DOHH2 (cell line): ENCODE results near the gene FANCC.

Experiments used
- EZH2phosphoT487 ChIP-seq: fragments of 200-600 bp; sonication (generic); IDR thresholded peaks from 2 replicates; pipeline ENCODE4 v1.6.1; 2017; ENCODE audit warnings: borderline replicate concordance, mild to moderate bottlenecking, antibody characterized with exemption, low read length, moderate library complexity, mixed read lengths
- TF ChIP-seq, protein P1 (sequence below): fragments of 200-600 bp; sonication (generic); IDR thresholded peaks from one replicate; pipeline ENCODE4 v1.5.1; 2014; ENCODE audit warnings: antibody characterized with exemption, mild to moderate bottlenecking, low read depth, low read length; ENCODE audit not compliant: poor library complexity, severe bottlenecking

DNA sequence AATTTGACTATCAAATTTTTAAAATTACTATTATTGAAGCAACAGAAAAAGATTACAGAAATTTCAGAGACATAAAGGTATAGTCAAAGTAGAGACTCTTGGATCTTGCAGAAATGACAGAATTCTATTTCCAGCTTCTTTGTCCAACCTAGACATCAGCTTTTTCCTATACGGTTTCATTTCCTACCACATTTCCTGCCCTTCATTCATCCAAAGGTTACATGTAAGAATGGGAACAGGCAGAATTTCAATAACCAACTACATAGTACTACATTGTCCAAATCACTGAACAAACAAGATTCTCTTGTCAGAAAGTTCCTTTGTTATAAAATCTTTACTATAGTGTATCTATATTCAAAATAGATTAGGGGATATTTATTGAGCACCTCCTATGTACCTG, 124.9 kb downstream of the FANCC start:
- TF ChIP-seq EZH2phosphoT487 = no peak
- TF ChIP-seq, protein P1, sequence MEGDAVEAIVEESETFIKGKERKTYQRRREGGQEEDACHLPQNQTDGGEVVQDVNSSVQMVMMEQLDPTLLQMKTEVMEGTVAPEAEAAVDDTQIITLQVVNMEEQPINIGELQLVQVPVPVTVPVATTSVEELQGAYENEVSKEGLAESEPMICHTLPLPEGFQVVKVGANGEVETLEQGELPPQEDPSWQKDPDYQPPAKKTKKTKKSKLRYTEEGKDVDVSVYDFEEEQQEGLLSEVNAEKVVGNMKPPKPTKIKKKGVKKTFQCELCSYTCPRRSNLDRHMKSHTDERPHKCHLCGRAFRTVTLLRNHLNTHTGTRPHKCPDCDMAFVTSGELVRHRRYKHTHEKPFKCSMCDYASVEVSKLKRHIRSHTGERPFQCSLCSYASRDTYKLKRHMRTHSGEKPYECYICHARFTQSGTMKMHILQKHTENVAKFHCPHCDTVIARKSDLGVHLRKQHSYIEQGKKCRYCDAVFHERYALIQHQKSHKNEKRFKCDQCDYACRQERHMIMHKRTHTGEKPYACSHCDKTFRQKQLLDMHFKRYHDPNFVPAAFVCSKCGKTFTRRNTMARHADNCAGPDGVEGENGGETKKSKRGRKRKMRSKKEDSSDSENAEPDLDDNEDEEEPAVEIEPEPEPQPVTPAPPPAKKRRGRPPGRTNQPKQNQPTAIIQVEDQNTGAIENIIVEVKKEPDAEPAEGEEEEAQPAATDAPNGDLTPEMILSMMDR = no peak
